Measurements from ENCODE around the gene ATP8A2. TPM values are rescaled to one million over a fixed set of nuclear protein-coding genes. Genes with fewer than 3 reads are reported as not detected.

Gene ATP8A2
- total RNA-seq, 2 donors from 2014 or later, result 1.6 to 2.9 TPM

DNA sequence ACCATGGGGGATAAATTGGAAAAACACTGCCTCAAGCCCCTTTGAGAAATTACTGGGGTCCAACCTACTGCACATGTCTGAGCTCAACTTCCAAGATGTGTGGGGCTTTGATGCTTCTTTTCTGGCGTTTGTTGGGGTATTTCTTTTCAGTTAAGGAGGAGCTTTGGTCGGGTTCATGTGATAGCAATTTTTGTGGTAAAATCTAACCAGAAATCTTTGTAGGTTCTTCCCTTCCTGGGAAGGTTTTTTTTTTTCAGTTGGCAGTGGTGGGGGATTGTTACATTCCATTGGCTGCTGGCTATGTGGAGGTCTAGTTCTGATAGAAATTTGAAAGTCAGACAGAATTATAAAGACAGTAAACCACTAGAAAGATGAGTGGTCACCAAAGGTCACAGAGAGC is 327.8 kb downstream of the ATP8A2 start:
- Mint-ChIP-seq H3K36me3 (ENCODE audit: low read depth) (no peaks in the 10 kb centered on the region), H3K9me3 (no peaks in the 10 kb centered on the region), H3K4me3 (no peak overlapping the region), H3K27me3 (ENCODE audit: insufficient read depth) (no peaks in the 10 kb centered on the region), H3K27ac (no peak overlapping the region), H3K4me1 (peaks cover 6% of the 10 kb centered on the region)
- Histone ChIP-seq H3K27ac (ENCODE audit: low read depth, low read length) (no peak overlapping the region), H3K36me3 (ENCODE audit: control insufficient read depth, insufficient read depth, low read length) (no peaks in the 10 kb centered on the region), H3K4me1 (ENCODE audit: control insufficient read depth, insufficient read depth, low read length) (no peaks in the 10 kb centered on the region), H3K4me3 (ENCODE audit: low read length) (no peak overlapping the region), H3K9ac (ENCODE audit: extremely low read depth, low read length, poor library complexity, severe bottlenecking) (no peak overlapping the region), H3K9me3 (ENCODE audit: control insufficient read depth, low read length) (no peaks in the 10 kb centered on the region), H3K27me3 (ENCODE audit: control insufficient read depth, insufficient read depth, low read length, poor library complexity, severe bottlenecking) (no peaks in the 10 kb centered on the region)
- TF ChIP-seq, protein P1, sequence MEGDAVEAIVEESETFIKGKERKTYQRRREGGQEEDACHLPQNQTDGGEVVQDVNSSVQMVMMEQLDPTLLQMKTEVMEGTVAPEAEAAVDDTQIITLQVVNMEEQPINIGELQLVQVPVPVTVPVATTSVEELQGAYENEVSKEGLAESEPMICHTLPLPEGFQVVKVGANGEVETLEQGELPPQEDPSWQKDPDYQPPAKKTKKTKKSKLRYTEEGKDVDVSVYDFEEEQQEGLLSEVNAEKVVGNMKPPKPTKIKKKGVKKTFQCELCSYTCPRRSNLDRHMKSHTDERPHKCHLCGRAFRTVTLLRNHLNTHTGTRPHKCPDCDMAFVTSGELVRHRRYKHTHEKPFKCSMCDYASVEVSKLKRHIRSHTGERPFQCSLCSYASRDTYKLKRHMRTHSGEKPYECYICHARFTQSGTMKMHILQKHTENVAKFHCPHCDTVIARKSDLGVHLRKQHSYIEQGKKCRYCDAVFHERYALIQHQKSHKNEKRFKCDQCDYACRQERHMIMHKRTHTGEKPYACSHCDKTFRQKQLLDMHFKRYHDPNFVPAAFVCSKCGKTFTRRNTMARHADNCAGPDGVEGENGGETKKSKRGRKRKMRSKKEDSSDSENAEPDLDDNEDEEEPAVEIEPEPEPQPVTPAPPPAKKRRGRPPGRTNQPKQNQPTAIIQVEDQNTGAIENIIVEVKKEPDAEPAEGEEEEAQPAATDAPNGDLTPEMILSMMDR (conservative IDR thresholded peaks at IDR 0.05), result no peak
- 78 to 100% methylated on average over 1 to 2 of the region's 2 CpGs for WGBS, 2 experiments (ENCODE audit: insufficient coverage in 1 of 2, insufficient read length in 1 of 2)
- DNase-seq, result no peak

- no peak overlapping the region for H3K27ac ChIP-seq (ENCODE audit: low read depth, low read length)
- no peaks in the 10 kb centered on the region for H3K36me3 ChIP-seq (ENCODE audit: control insufficient read depth, insufficient read depth, low read length)
- H3K9me3 ChIP-seq (ENCODE audit: control insufficient read depth, low read length), result no peaks in the 10 kb centered on the region
- Mint-ChIP-seq H3K9me3 (no peaks in the 10 kb centered on the region), H3K27me3 (ENCODE audit: insufficient read depth) (no peaks in the 10 kb centered on the region), H3K36me3 (ENCODE audit: low read depth) (no peaks in the 10 kb centered on the region), H3K27ac (no peak overlapping the region), H3K4me3 (no peak overlapping the region), H3K4me1 (peaks cover 11% of the 10 kb centered on the region)
- H3K4me1 ChIP-seq (ENCODE audit: control insufficient read depth, insufficient read depth, low read length), result no peaks in the 10 kb centered on the region
- no peak overlapping the region for H3K4me3 ChIP-seq (ENCODE audit: low read length)
- DNase-seq, result no peak
- no peaks in the 10 kb centered on the region for H3K27me3 ChIP-seq (ENCODE audit: control insufficient read depth, insufficient read depth, low read length, poor library complexity, severe bottlenecking)
- WGBS, 2 experiments (ENCODE audit: insufficient coverage in 1 of 2, insufficient read length in 1 of 2), result 74 to 90% methylated on average over 2 to 4 of the region's 4 CpGs
- no peak overlapping the region for H3K9ac ChIP-seq (ENCODE audit: extremely low read depth, low read length, poor library complexity, severe bottlenecking)
- TF ChIP-seq, protein P1 (conservative IDR thresholded peaks at IDR 0.05), result no peak
Observed at GRCh38 chr13:25701304-25701703, 329.5 kb downstream of the ATP8A2 start.

GRCh38 chr13:25702386-25702785 is 330.6 kb downstream of the ATP8A2 start:
- Mint-ChIP-seq H3K4me3 (no peak overlapping the region), H3K27me3 (ENCODE audit: insufficient read depth) (no peaks in the 10 kb centered on the region), H3K36me3 (ENCODE audit: low read depth) (no peaks in the 10 kb centered on the region), H3K27ac (no peak overlapping the region), H3K9me3 (no peaks in the 10 kb centered on the region), H3K4me1 (peaks cover 11% of the 10 kb centered on the region)
- Histone ChIP-seq H3K9me3 (ENCODE audit: control insufficient read depth, low read length) (no peaks in the 10 kb centered on the region), H3K27ac (ENCODE audit: low read depth, low read length) (no peak overlapping the region), H3K27me3 (ENCODE audit: control insufficient read depth, insufficient read depth, low read length, poor library complexity, severe bottlenecking) (no peaks in the 10 kb centered on the region), H3K4me1 (ENCODE audit: control insufficient read depth, insufficient read depth, low read length) (no peaks in the 10 kb centered on the region), H3K36me3 (ENCODE audit: control insufficient read depth, insufficient read depth, low read length) (no peaks in the 10 kb centered on the region), H3K4me3 (ENCODE audit: low read length) (no peak overlapping the region), H3K9ac (ENCODE audit: extremely low read depth, low read length, poor library complexity, severe bottlenecking) (no peak overlapping the region)
- DNase-seq, result no peak
- 100% methylated on average over 2 of the region's 2 CpGs; no CpG with 5 or more reads in 1 of the 2 experiments for WGBS, 2 experiments (ENCODE audit: insufficient coverage in 1 of 2, insufficient read length in 1 of 2)
- TF ChIP-seq, protein P1 (conservative IDR thresholded peaks at IDR 0.05), result no peak

All from endodermal cell (in vitro differentiated cells).